Spinal cord (tissue), 10 donors: ENCODE measurements around the gene SLC35E1. TPM values are rescaled to one million over a fixed set of nuclear protein-coding genes. Genes with fewer than 3 reads are reported as not detected.

Experiments used
- DNase-seq, 6 donors: peaks; one replicate each; pipeline versions ENCODE4 v3.0.0 to v3.0.0-alpha.2; 2013 to 2015; ENCODE audit warnings: low spot score in 6 of 6, low read depth in 4 of 6
- H3K27ac ChIP-seq: one replicate; pipeline ENCODE4 v1.5.1; 2013; ENCODE audit warnings: low read depth, low read length, control low read depth
- H3K27me3 ChIP-seq: one replicate; pipeline ENCODE4 v1.6.1; 2013; ENCODE audit warnings: low read length; ENCODE audit not compliant: control insufficient read depth, insufficient read depth
- H3K36me3 ChIP-seq: one replicate; pipeline ENCODE4 v1.6.1; 2013; ENCODE audit warnings: low read length; ENCODE audit not compliant: control insufficient read depth, insufficient read depth
- H3K4me1 ChIP-seq: one replicate; pipeline ENCODE4 v1.6.1; 2013; ENCODE audit warnings: low read length; ENCODE audit not compliant: control insufficient read depth, insufficient read depth
- H3K4me3 ChIP-seq: one replicate; pipeline ENCODE4 v1.5.1; 2013; ENCODE audit warnings: low read depth, low read length, control low read depth
- H3K9me3 ChIP-seq: one replicate; pipeline ENCODE4 v1.6.1; 2013; ENCODE audit warnings: low read length; ENCODE audit not compliant: control insufficient read depth, insufficient read depth
- WGBS: methylation state at CpG from one replicate; pipeline ENCODE4 v1.1.5; 2013; ENCODE audit warnings: missing lambda C conversion rate; ENCODE audit not compliant: insufficient coverage; 5-methylcytosine and 5-hydroxymethylcytosine counted together
- polyA plus RNA-seq, 2 donors: library from polyadenylated mRNA; unstranded; fragments of 120-200 nt; gene quantifications; one replicate each; pipeline ENCODE4 v1.2.1, GENCODE V29; 2013; ENCODE audit not compliant: insufficient read length in 2 of 2
- total RNA-seq, 2 donors: library from RNA; depleted of rRNA in 1 of 2; stranded (reverse); fragments of 120-200 nt in 1 of 2; fragments of >200 nt in 1 of 2; gene quantifications; one replicate each; pipeline versions ENCODE4 v1.2.3 to v1.2.4, GENCODE V29; 2013 to 2014
- donor health status: healthy.

Gene SLC35E1
- total and polyA plus RNA-seq, 4 donors = 24.1 to 61.4 (median 34.1) TPM

DNA sequence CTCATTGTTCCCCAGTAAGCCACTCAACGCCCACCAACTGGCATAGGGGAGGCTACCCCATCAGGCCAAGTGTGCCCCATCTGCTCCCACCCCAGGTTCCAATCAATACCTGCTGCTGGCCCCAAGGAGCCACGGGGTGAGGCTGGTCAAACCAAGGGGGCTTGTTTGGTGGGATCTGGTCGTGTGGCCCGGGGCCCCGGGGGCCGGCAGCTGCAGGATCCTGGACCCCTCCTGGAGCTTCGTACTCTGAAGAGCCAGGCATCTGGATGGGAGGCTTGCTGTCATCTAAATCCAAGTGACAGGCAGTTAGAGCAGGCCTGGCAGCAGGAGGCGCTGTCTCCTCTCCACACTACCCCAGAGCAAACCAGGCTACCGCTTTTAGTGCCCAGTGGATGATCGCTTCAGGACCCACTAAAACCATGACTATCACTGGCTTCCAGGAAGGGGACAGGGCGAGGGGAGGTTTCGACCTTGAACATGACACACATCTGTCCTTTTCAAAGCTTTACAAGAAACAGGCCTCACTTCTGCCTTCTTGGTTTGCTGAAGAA lies 44.2 kb downstream of the SLC35E1 start:
- peaks cover 100% of the 10 kb centered on the region for H3K36me3 ChIP-seq
- WGBS = 81% methylated on average over 8 of the region's 12 CpGs
- H3K27me3 ChIP-seq = no peaks in the 10 kb centered on the region
- H3K4me1 ChIP-seq = no peaks in the 10 kb centered on the region
- no peak for DNase-seq
- no peak overlapping the region for H3K4me3 ChIP-seq
- no peaks in the 10 kb centered on the region for H3K9me3 ChIP-seq
- H3K27ac ChIP-seq = no peak overlapping the region

DNA sequence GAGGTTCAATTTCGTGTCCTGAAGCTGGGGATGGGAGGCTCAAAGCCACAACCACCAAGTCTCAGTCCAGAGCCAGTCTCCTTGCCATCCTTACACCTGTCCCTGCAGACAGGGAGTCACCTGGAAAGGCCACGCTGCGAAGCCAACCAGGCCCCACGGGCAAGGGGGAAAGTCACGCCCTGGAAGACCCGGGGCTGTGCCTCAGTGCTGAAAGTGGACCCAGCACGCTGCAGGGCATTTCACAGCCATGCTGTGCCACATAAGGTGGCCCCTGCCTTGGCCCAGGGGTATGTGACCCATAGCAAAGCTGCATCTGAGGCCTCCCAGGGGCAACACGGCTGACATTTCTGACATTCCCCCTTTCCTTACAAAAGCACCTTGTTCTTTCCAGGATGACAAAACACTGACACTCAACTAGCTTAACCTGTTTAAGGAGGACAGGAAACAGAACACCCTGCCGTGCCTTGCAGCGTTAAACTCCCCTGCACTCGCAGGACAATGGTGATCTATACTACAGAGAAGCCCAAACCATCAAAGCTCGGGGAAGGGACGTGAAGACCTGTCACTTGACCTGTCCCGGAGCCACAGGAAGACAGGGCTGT lies 44.8 kb downstream of the SLC35E1 start:
- DNase-seq = no peak
- Histone ChIP-seq H3K36me3 (peaks cover 100% of the 10 kb centered on the region), H3K27ac (no peak overlapping the region), H3K9me3 (no peaks in the 10 kb centered on the region), H3K27me3 (no peaks in the 10 kb centered on the region), H3K4me1 (no peaks in the 10 kb centered on the region), H3K4me3 (no peak overlapping the region)
- 86% methylated on average over 12 of the region's 14 CpGs for WGBS

GRCh38 chr19:16525751-16526481 lies 46.3 kb downstream of the SLC35E1 start:
- no peaks in the 10 kb centered on the region for H3K27me3 ChIP-seq
- no peak for DNase-seq
- H3K9me3 ChIP-seq = no peaks in the 10 kb centered on the region
- H3K36me3 ChIP-seq = peaks cover 99% of the 10 kb centered on the region
- WGBS = 95% methylated on average over 27 of the region's 29 CpGs
- no peak overlapping the region for H3K27ac ChIP-seq
- H3K4me3 ChIP-seq = no peak overlapping the region
- H3K4me1 ChIP-seq = no peaks in the 10 kb centered on the region

DNA sequence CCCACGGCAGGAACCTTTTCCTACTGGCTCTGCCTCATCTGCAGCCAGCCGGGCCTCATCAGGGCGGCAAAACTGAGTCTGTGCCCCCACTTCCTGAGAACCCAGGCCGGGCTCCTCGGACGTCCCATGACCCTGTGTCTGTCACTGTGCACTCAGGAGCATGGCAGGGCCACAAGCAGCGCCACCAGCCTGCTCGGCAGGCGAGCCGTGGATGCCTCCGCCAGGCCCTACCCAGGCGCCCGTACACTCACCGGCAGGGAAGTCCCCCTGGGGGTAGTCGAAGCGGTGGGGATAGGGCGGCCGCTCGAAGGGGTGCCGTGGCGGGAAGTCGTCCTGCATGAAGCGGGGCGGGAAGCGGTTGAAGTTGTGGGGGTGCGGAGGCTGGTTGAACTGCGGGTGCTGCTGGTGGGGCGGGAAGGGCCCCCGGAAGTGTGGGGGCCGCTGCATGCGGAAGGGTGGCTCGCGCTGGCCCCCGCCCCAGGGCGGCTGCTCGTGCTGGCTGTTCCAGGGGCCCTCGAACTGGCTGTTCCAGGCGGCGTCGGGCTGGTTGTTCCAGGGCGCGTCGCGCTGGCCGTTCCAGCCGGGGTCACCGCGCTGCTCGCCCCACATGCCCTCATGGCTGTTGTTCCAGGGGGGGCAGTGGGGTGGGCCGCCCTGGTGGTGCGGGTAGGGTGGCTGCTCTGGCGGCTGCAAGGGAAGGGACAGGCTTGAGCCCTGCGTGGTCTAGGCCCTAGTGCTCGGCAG lies 47.1 kb downstream of the SLC35E1 start:
- WGBS = 98% methylated on average over 54 of the region's 54 CpGs

DNA sequence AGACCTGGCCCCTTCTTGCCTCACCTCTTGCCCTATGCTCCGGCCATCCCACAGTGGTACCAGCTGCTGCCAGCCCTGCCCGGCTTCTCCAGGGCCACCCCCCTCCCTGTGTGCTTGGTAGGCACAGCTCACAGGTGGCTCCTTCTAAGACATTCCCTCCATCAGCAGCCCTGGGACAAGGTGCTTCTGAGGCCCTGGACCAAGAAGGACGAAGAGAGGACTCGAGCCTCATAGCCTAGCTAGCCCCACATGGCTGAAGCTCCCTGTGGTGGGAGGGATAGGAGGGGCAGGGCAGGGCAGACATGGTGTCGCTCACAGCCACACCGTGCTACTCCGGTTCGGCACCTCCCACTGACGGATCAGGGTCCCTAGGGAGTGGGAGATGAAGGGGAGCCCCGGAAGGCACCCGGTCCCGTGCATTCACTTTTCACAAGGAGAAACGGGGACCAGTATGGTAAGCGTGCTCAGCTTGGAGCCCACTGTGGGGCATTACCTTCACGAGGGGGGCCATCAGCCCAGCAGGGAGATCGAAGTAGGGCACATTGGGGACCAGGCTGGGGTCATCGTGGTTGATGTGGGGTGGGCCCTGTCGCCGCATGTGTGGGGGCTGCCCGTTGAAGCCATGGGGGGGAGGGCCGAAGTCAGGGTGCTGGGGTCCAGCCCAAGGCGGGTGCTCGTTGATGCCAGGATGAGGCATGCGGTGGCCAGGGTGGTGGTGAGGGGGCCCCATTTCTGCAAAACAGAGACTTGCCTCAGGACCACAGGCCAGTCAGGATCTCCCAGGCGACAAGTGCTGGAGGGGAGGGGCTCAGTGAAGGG lies 49.4 kb downstream of the SLC35E1 start:
- H3K4me1 ChIP-seq = no peaks in the 10 kb centered on the region
- 96% methylated on average over 22 of the region's 25 CpGs for WGBS
- peaks cover 99% of the 10 kb centered on the region for H3K36me3 ChIP-seq
- H3K27me3 ChIP-seq = no peaks in the 10 kb centered on the region
- H3K4me3 ChIP-seq = no peak overlapping the region
- no peaks in the 10 kb centered on the region for H3K9me3 ChIP-seq
- no peak overlapping the region for H3K27ac ChIP-seq
- no peak for DNase-seq

More for the DNA sequence above, 47.1 kb downstream of the SLC35E1 start:
- H3K27ac ChIP-seq = no peak overlapping the region
- DNase-seq = no peak
- no peaks in the 10 kb centered on the region for H3K9me3 ChIP-seq
- no peaks in the 10 kb centered on the region for H3K27me3 ChIP-seq
- H3K36me3 ChIP-seq = peaks cover 99% of the 10 kb centered on the region
- no peak overlapping the region for H3K4me3 ChIP-seq
- no peaks in the 10 kb centered on the region for H3K4me1 ChIP-seq

DNA sequence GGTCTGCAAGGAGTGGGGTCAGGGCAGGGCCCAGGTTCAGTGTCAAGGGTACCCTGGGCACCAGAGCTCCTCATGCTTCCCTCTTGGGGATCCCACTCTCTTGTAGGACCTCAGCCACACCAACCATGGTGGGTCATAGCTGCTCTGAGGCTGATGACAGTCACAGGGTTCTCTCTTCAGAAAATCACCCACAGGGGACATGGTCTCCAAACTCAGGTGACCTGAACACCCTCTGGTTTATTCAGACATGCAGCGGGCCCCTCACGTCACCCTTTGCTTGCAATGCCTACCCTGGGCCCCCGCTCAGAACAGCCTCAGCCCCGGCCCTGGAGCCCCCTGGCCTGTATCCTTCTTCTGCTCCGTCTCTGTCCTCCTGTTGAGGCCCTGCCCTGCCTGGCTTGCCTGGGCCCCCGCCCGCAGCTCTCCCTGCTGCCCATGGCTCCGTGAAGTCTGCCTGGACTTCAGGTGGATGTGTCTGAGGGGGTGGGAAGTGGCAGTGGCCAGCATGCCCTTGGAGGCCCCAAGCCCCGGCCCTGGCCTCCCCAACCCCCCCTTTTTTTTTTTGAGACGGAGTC lies 50.4 kb downstream of the SLC35E1 start:
- Histone ChIP-seq H3K27ac (no peak overlapping the region), H3K4me1 (no peaks in the 10 kb centered on the region), H3K36me3 (peaks cover 99% of the 10 kb centered on the region), H3K27me3 (no peaks in the 10 kb centered on the region), H3K4me3 (no peak overlapping the region), H3K9me3 (no peaks in the 10 kb centered on the region)
- WGBS = 97% methylated on average over 7 of the region's 10 CpGs
- no peak for DNase-seq

DNA sequence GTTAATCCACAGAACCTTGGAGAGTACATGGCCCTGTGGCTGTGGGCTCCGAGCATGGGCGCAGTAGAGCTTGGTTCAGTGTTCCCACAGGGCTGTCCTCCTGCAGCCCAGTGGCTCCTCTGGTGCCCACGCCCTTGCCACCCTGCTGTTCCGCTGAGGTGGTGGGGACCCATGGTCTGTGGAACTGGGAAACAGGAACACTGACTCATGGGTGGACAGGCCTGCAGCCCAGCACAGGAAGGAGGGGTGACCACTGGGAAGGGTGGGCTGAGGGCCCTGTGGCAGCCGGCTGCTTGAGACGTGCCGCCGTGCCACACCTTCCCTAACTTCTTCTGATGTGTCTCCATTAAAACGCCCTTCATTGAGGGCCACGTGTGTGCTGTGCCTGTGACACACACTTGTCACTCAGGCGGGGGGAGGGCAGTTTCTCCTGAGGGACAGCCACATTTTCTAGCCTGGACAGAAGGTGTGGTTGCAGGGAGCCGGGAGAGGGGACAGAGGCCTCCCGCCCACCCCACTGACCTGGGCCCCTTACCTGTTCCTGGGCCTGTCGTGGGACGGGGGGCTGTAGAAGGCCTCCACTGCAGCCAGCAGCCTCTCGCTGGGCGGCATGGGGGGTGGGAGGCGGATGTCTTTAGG lies 51.1 kb downstream of the SLC35E1 start:
- Histone ChIP-seq H3K27me3 (no peaks in the 10 kb centered on the region), H3K36me3 (peaks cover 99% of the 10 kb centered on the region), H3K4me1 (no peaks in the 10 kb centered on the region), H3K4me3 (no peak overlapping the region), H3K9me3 (no peaks in the 10 kb centered on the region), H3K27ac (no peak overlapping the region)
- DNase-seq = no peak
- 100% methylated on average over 11 of the region's 18 CpGs for WGBS

DNA sequence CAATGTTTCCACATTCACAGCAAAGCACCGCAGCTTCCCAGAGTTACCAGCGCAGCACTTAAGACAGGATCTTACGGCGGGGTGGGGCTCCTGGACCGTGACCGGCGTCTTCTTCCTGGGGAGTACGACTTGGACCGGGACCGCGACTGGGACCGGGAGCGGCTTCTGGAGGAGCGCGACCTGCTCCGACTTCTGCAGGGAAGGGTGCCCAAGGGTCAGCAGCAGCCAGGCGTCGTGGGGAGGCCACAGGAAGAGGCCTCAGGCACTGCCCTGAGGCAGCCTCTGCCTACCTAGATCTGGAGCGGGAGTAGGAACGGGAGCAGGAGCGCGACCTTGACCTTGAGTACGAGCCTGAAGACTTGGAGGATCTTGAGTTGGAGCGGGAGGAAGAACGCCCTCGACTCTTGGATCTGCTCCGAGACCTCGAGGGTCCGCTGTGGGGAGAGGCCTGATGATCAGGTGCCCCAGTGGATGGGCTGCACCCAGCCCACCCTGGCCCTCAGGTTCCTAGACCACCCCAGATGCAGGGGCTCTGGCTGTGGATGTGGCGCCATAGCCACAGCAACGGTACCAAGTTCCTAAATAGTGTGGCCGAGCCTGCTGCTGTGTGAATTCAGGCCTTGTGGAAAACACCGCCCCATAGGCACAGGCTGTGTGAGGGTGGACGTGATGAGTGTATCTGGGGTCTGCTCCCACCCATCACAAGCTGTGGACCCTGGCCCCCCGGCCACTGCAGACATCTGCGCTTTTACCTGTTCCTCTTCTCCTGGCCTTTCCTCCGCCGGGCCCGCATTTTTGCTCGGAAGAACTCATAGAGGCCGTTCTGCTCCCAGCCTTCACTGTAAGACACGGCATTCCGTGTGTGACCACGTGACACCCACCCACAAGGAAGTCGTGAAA lies 51.9 kb downstream of the SLC35E1 start:
- Histone ChIP-seq H3K4me1 (no peaks in the 10 kb centered on the region), H3K27me3 (no peaks in the 10 kb centered on the region), H3K4me3 (no peak overlapping the region), H3K27ac (no peak overlapping the region), H3K36me3 (peaks cover 99% of the 10 kb centered on the region), H3K9me3 (no peaks in the 10 kb centered on the region)
- DNase-seq = no peak
- 91% methylated on average over 42 of the region's 45 CpGs for WGBS
